Right lobe of liver (tissue), 4 donors: Measurements from ENCODE around the gene DHX30.

Source experiments
- POLR2A ChIP-seq: fragments of 450-650 bp; IDR thresholded peaks from one replicate; pipeline ENCODE4 v1.6.1; 2017; ENCODE audit warnings: antibody characterized with exemption, mild to moderate bottlenecking
- TF ChIP-seq, protein P1 (sequence below), 4 donors: fragments of 200-600 bp in 3 of 4; fragments of 450-650 bp in 1 of 4; IDR thresholded peaks; one replicate each; pipeline versions ENCODE4 v1.5.1 to v1.8.0; 2016 to 2022; ENCODE audit warnings: antibody characterized with exemption in 4 of 4, mild to moderate bottlenecking in 2 of 4
- donor health status: DM: no; HTN: no; CAD: no.
- donor health status: DM: no; HTN: no; CAD: no.
- donor health status: DM: no; HTN: yes; CAD: no.

GRCh38 chr3:47856669-47857068 lies 53.7 kb downstream of the DHX30 start:
- TF ChIP-seq, protein P1, sequence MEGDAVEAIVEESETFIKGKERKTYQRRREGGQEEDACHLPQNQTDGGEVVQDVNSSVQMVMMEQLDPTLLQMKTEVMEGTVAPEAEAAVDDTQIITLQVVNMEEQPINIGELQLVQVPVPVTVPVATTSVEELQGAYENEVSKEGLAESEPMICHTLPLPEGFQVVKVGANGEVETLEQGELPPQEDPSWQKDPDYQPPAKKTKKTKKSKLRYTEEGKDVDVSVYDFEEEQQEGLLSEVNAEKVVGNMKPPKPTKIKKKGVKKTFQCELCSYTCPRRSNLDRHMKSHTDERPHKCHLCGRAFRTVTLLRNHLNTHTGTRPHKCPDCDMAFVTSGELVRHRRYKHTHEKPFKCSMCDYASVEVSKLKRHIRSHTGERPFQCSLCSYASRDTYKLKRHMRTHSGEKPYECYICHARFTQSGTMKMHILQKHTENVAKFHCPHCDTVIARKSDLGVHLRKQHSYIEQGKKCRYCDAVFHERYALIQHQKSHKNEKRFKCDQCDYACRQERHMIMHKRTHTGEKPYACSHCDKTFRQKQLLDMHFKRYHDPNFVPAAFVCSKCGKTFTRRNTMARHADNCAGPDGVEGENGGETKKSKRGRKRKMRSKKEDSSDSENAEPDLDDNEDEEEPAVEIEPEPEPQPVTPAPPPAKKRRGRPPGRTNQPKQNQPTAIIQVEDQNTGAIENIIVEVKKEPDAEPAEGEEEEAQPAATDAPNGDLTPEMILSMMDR (IDR thresholded peaks at IDR 0.05) = no peak
- no peak for TF ChIP-seq POLR2A
